Astrocyte of the spinal cord (primary cell): ENCODE measurements around the gene ADAP1.

Experiments
- DNase-seq: peaks from one replicate; pipeline ENCODE4 v3.0.0; 2011; ENCODE audit warnings: low read depth, low spot score
- H3K4me3 ChIP-seq: 2 replicates; pipeline ENCODE4 v1.5.1; 2011; ENCODE audit warnings: low read depth, mild to moderate bottlenecking, low read length, moderate library complexity
- CTCF ChIP-seq: IDR thresholded peaks from 2 replicates; pipeline ENCODE4 v1.5.1; 2012; ENCODE audit warnings: low read depth, mild to moderate bottlenecking, low read length, inconsistent platforms
- in situ Hi-C: cut with HindIII; loops from 2 replicates; pipeline ENCODE4 v1.10.0; 2017; ENCODE audit warnings: low sequenced_read_pairs

The ADAP1 gene

GRCh38 chr7:897086-897485 is 57.4 kb downstream of the ADAP1 start:
- H3K4me3 ChIP-seq: no peak overlapping the region
- in situ Hi-C loops: no loop called here
- TF ChIP-seq CTCF: no peak
- no peak for DNase-seq

- in situ Hi-C loops: no loop called here
- no peak for TF ChIP-seq CTCF
- no peak for DNase-seq
- no peak overlapping the region for H3K4me3 ChIP-seq
These were observed 58.0 kb downstream of the ADAP1 start for GRCh38 chr7:896346-897075.

DNA sequence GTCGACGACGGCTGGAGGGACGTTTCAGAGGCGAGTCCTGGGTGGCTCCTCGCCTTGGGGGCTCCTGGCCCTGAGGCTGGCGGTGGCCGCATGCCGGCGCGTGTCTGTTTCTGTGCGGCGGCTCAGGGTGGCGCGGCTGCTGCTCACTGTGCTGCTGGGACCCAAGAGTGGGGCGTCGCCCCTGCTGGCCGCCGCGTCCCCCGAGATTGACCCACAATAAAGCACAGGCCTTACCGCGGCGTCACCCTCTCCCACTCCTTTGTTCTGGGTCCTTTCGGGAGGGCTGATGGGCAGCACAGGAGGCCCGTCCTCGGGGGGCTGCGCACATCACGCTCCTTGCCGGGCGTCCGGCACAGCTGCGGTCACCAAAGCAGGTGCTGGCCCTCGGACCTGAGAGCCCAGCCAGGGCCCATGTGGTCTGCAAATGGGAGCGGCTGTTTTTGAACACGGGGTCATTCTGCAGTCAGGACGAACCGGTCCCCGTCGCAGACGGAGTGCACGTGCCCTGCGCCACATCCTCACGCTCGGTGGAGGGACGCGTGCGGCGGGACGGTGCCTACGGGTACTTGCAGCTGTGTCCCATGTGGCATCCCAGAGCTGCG is 58.9 kb downstream of the ADAP1 start:
- H3K4me3 ChIP-seq: no peak overlapping the region
- in situ Hi-C loops: no loop called here
- TF ChIP-seq CTCF: no peak
- DNase-seq: no peak

DNA sequence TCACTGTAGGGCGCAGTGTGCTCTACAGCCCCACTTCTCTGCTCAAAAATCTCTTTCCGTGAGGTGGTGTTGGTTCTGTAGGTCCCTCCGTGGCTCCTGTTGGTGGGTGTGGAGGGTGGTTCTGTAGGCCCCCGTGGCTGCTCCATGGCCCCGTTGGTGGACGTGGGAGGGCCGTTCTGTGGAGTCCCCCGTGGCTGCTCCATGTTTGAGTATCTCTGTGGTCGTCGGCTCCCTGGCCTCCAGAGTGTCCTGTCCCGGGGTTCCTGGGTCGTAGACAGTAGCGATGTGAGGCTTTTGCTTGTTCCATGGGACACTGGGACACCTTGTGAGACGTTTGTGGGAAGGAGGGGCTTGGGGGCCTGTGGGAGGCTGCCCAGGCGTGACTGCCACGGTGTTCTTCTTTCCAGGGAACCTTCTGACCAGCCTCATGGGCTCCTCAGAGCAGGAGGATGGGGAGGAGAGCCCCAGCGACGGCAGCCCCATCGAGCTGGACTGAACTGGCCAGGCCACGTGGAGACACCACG is 59.5 kb downstream of the ADAP1 start:
- no peak for DNase-seq
- no peak overlapping the region for H3K4me3 ChIP-seq
- TF ChIP-seq CTCF: no peak
- in situ Hi-C loops: no loop called here

DNA sequence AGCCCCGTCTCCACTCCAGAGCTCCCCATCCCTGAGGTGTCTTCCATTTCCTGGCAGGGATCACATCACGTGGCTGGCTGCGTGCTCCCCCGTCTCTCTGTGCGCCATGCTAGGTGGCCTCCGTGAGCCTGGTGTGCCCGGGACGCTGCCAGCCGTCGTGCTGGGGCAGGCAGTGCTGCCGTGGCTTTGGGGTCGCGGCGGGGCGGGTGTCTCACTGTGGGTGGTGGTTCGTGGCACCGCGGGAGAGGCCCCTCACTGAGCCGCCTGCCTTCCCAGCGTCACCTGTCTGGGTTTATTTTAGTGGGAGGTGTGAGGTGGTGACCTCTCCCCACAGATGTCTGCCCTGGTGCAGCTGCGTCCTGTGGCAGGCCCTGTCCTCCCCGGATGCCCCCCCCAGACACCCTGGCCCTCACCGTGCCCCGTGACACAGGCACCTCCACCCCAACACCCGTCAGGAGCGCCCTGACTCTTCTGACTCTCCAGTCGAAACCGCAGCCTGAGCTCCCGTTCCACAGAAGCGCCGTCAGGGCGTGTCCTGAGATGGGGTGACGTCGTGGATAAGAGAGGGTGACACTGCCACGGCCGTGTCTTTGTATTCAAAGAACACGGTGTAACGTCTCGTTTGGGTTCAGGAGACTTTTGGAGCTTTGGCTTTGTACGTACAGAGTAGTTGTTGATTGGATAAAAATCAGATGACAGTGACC is 60.2 kb downstream of the ADAP1 start:
- no peak for TF ChIP-seq CTCF
- in situ Hi-C loops: no loop called here

DNA sequence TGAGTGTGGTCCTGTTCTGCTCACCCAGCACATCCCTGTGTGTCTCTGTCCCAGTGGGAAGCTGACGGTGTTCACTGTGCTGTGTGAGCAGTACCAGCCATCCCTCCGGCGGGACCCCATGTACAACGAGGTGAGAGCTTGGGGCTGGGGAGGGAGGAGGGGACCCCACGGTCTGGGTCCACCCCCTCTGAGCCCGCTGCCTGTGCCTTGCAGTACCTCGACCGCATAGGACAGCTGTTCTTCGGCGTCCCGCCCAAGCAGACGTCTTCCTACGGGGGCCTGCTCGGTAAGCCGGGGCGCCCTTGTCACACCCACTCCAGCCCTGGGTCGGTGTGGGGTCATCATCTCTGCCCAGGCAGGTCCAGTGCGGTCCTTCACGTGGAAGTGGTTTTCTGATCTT is 60.8 kb downstream of the ADAP1 start:
- in situ Hi-C loops: no loop called here
- DNase-seq: no peak
- no peak for TF ChIP-seq CTCF
- H3K4me3 ChIP-seq: no peak overlapping the region

More for the DNA sequence above, 60.2 kb downstream of the ADAP1 start:
- DNase-seq: no peak
- H3K4me3 ChIP-seq: no peak overlapping the region
